ENCODE results near the gene ANKS6.

DNA sequence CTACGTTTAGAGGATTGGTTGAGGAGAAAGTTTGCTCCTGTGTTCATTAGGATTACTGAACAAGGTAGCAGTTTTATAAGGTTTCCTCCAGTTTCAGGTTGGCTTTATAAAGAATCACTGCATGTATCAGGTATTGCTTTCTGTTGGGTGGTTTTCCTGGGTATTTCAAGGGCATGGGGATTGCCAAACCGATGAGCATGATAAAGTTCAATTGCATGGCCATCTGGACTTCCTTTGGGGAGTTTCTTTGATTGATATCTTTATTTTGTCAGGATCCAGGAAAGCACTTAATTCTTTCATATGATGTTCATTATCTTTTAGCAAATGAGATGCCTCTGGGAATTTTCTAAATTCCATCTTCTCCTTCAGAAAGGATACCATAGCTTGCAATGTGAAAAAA, 77.3 kb downstream of the ANKS6 start:
- TF ChIP-seq, protein P1, sequence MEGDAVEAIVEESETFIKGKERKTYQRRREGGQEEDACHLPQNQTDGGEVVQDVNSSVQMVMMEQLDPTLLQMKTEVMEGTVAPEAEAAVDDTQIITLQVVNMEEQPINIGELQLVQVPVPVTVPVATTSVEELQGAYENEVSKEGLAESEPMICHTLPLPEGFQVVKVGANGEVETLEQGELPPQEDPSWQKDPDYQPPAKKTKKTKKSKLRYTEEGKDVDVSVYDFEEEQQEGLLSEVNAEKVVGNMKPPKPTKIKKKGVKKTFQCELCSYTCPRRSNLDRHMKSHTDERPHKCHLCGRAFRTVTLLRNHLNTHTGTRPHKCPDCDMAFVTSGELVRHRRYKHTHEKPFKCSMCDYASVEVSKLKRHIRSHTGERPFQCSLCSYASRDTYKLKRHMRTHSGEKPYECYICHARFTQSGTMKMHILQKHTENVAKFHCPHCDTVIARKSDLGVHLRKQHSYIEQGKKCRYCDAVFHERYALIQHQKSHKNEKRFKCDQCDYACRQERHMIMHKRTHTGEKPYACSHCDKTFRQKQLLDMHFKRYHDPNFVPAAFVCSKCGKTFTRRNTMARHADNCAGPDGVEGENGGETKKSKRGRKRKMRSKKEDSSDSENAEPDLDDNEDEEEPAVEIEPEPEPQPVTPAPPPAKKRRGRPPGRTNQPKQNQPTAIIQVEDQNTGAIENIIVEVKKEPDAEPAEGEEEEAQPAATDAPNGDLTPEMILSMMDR (IDR thresholded peaks at IDR 0.05): no peak
- TF ChIP-seq POLR2AphosphoS5 (IDR thresholded peaks at IDR 0.05; ENCODE audit: low read depth, low read length): no peak
